ENCODE data around the gene MARCHF3. TPM values are rescaled to one million over a fixed set of nuclear protein-coding genes. Genes with fewer than 3 reads are reported as not detected.

MARCHF3 gene
- total RNA-seq, 2 experiments from 2014 or later: 5.4 to 7.0 TPM

DNA sequence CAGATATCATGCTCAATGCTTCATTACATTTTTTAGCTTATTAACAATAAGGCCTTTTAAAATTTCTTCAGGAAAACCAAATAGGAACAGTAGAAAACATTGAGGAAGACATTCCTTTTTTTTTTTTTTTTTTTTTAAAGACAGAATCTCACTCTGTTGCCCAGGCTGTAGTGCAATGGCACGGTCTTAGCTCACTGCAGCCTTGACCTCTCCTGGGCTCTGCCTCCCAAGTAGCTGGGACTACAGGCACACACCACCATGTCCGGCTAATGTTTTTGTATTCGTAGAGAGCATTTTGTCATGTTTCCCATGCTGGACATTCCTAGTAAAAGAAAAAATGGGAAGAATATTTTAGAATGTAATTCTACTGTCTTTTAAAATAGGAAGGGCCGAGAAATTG, 193.1 kb downstream of the MARCHF3 start:
- Histone ChIP-seq H4K20me1 (ENCODE audit: insufficient read depth, low read length) (no peaks in the 10 kb centered on the region), H3K36me3 (ENCODE audit: insufficient read depth, low read length) (peaks cover 70% of the 10 kb centered on the region), H3K4me3 (ENCODE audit: low read depth, low read length, poor library complexity, severe bottlenecking) (no peak overlapping the region), H3K79me2 (ENCODE audit: insufficient read depth, low read depth, low read length) (no peaks in the 10 kb centered on the region), H2AFZ (ENCODE audit: low read length) (no peak overlapping the region), H3K9me2 (ENCODE audit: insufficient read depth, low read length) (no peaks in the 10 kb centered on the region), H3K27ac (ENCODE audit: low read depth, low read length, poor library complexity, severe bottlenecking) (no peak overlapping the region), H3K4me1 (ENCODE audit: insufficient read depth, low read length, poor library complexity, severe bottlenecking) (no peaks in the 10 kb centered on the region), H3K4me2 (ENCODE audit: low read length) (no peak overlapping the region), H3K9me3 (ENCODE audit: low read length) (no peaks in the 10 kb centered on the region)
- intact Hi-C loops (cut with micrococcal nuclease; ENCODE audit: unreplicated experiment): no loop called here
- POLR2A ChIA-PET: interaction anchor here (0.6 to 0.7 kb wide), 8 partner anchors 14 to 563 kb away, joined by 3 to 6 read pairs (median 3); no protein-coding TSS in a partner anchor
- CTCF ChIA-PET (ENCODE audit: unreplicated experiment): no interaction called here
- TF ChIP-seq, protein P1, sequence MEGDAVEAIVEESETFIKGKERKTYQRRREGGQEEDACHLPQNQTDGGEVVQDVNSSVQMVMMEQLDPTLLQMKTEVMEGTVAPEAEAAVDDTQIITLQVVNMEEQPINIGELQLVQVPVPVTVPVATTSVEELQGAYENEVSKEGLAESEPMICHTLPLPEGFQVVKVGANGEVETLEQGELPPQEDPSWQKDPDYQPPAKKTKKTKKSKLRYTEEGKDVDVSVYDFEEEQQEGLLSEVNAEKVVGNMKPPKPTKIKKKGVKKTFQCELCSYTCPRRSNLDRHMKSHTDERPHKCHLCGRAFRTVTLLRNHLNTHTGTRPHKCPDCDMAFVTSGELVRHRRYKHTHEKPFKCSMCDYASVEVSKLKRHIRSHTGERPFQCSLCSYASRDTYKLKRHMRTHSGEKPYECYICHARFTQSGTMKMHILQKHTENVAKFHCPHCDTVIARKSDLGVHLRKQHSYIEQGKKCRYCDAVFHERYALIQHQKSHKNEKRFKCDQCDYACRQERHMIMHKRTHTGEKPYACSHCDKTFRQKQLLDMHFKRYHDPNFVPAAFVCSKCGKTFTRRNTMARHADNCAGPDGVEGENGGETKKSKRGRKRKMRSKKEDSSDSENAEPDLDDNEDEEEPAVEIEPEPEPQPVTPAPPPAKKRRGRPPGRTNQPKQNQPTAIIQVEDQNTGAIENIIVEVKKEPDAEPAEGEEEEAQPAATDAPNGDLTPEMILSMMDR (conservative IDR thresholded peaks at IDR 0.05; ENCODE audit: low read length): no peak
- TF ChIP-seq EZH2phosphoT487 (IDR thresholded peaks at IDR 0.05; ENCODE audit: borderline replicate concordance, low read depth, low read length): no peak
- BruUV-seq (replicated peaks): no TSS peak
- no peak for DNase-seq (ENCODE audit: low spot score)

DNA sequence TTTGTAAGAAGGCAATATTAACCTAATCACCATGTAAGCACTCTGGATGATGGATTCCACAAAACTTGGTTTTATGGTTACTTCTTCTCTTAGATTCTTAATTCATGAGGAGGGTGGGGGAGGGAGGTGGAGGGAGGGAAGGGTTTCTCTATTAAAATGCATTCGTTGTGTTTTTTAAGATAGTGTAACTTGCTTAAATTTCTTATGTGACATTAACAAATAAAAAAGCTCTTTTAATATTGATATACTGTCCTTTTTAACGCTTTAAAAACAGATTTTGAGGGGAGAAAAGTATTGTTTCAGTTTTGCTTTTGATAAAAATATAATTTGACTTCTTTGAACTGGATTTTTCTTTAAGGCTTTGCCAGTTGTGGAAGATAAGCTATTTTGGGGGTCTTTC, 193.6 kb downstream of the MARCHF3 start:
- CTCF ChIA-PET (ENCODE audit: unreplicated experiment): no interaction called here
- intact Hi-C loops (cut with micrococcal nuclease; ENCODE audit: unreplicated experiment): no loop called here
- Histone ChIP-seq H3K4me1 (ENCODE audit: insufficient read depth, low read length, poor library complexity, severe bottlenecking) (no peaks in the 10 kb centered on the region), H4K20me1 (ENCODE audit: insufficient read depth, low read length) (no peaks in the 10 kb centered on the region), H3K9me3 (ENCODE audit: low read length) (no peaks in the 10 kb centered on the region), H3K9me2 (ENCODE audit: insufficient read depth, low read length) (no peaks in the 10 kb centered on the region), H3K79me2 (ENCODE audit: insufficient read depth, low read depth, low read length) (no peaks in the 10 kb centered on the region), H3K27ac (ENCODE audit: low read depth, low read length, poor library complexity, severe bottlenecking) (no peak overlapping the region), H3K36me3 (ENCODE audit: insufficient read depth, low read length) (peaks cover 75% of the 10 kb centered on the region), H2AFZ (ENCODE audit: low read length) (no peak overlapping the region), H3K4me2 (ENCODE audit: low read length) (no peak overlapping the region), H3K4me3 (ENCODE audit: low read depth, low read length, poor library complexity, severe bottlenecking) (no peak overlapping the region)
- POLR2A ChIA-PET: interaction anchor here (0.5 to 1.8 kb wide), 9 partner anchors 9 to 1832 kb away, joined by 3 to 8 read pairs (median 4); no protein-coding TSS in a partner anchor
- DNase-seq (ENCODE audit: low spot score): no peak
- BruUV-seq (replicated peaks): no TSS peak
- TF ChIP-seq EZH2phosphoT487 (IDR thresholded peaks at IDR 0.05; ENCODE audit: borderline replicate concordance, low read depth, low read length): no peak
- TF ChIP-seq, protein P1 (conservative IDR thresholded peaks at IDR 0.05; ENCODE audit: low read length): no peak

DNA sequence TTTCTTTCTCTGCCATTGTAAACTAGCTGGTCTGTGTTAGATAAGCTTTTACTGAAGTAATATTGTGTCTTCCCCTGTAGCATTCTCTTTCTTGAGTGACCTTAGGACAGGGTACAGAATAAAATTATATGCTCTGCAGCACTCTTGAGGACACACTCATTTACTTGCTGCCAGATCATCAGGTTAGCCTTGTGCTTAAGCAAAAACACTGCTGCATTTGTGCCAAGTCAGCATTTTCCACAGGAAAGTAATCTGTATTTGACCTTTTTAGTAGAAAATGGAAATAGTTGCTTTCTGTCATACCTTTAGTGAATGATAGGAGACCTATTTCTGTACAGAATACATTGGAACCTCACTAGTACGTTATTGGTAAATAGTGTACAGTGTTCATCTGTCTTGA, 199.2 kb downstream of the MARCHF3 start:
- POLR2A ChIA-PET: interaction anchor here (0.6 to 1.1 kb wide), 6 partner anchors 16 to 1270 kb away, joined by 3 to 9 read pairs (median 4); no protein-coding TSS in a partner anchor
- H3K9me2 ChIP-seq (ENCODE audit: insufficient read depth, low read length): no peaks in the 10 kb centered on the region
- H3K36me3 ChIP-seq (ENCODE audit: insufficient read depth, low read length): peaks cover 100% of the 10 kb centered on the region
- H3K9me3 ChIP-seq (ENCODE audit: low read length): no peaks in the 10 kb centered on the region
- H3K27ac ChIP-seq (ENCODE audit: low read depth, low read length, poor library complexity, severe bottlenecking): no peak overlapping the region
- BruUV-seq (replicated peaks): no TSS peak
- no peak overlapping the region for H2AFZ ChIP-seq (ENCODE audit: low read length)
- no peak for TF ChIP-seq EZH2phosphoT487 (IDR thresholded peaks at IDR 0.05; ENCODE audit: borderline replicate concordance, low read depth, low read length)
- TF ChIP-seq, protein P1 (conservative IDR thresholded peaks at IDR 0.05; ENCODE audit: low read length): no peak
- intact Hi-C loops (cut with micrococcal nuclease; ENCODE audit: unreplicated experiment): no loop called here
- CTCF ChIA-PET (ENCODE audit: unreplicated experiment): no interaction called here
- peaks cover 7% of the 10 kb centered on the region; the same call in 1 of the 2 replicates for H3K79me2 ChIP-seq (ENCODE audit: insufficient read depth, low read depth, low read length)
- DNase-seq (ENCODE audit: low spot score): no peak
- peaks cover 8% of the 10 kb centered on the region; the same call in 1 of the 2 replicates for H4K20me1 ChIP-seq (ENCODE audit: insufficient read depth, low read length)
- H3K4me3 ChIP-seq (ENCODE audit: low read depth, low read length, poor library complexity, severe bottlenecking): no peak overlapping the region
- H3K4me2 ChIP-seq (ENCODE audit: low read length): no peak overlapping the region
- no peaks in the 10 kb centered on the region for H3K4me1 ChIP-seq (ENCODE audit: insufficient read depth, low read length, poor library complexity, severe bottlenecking)
